HG02571 (cell line): ENCODE data around the gene OBP2B.
"Not testable (repeated sequence)": the region's sequence is repeated elsewhere in the genome, so short reads cannot be mapped to it uniquely, and the experiment has no call there.

Experiments
- ATAC-seq: cut with Tn5 transposase; IDR thresholded peaks from one replicate; pipeline ENCODE4 v1.9.1; 2021; ENCODE audit warnings: mild to moderate bottlenecking, moderate library complexity; ENCODE audit not compliant: unreplicated experiment

Gene OBP2B

GRCh38 chr9:133238851-133239532 is 29.9 kb upstream of the OBP2B start:
- ATAC-seq, result no peak

- no peak for ATAC-seq
Measured at GRCh38 chr9:133238272-133238850, 29.3 kb upstream of the OBP2B start.

GRCh38 chr9:133237035-133237731 is 28.1 kb upstream of the OBP2B start:
- ATAC-seq, result no peak

- not testable (repeated sequence) for ATAC-seq
Measured at GRCh38 chr9:133236291-133237034, 27.4 kb upstream of the OBP2B start.

- no peak for ATAC-seq
Measured at GRCh38 chr9:133235549-133236222, 26.6 kb upstream of the OBP2B start.

- no peak for ATAC-seq
Measured at GRCh38 chr9:133234577-133235322, 25.7 kb upstream of the OBP2B start.

GRCh38 chr9:133233681-133234432 is 24.8 kb upstream of the OBP2B start:
- no peak for ATAC-seq

GRCh38 chr9:133231934-133232568 is 23.0 kb upstream of the OBP2B start:
- not testable (repeated sequence) for ATAC-seq

GRCh38 chr9:133230514-133230913 is 21.5 kb upstream of the OBP2B start:
- not testable (repeated sequence) for ATAC-seq

GRCh38 chr9:133230093-133230492 is 21.0 kb upstream of the OBP2B start:
- no peak for ATAC-seq

- ATAC-seq, result not testable (repeated sequence)
Measured at GRCh38 chr9:133228474-133229193, 19.6 kb upstream of the OBP2B start.

GRCh38 chr9:133227996-133228395 is 18.9 kb upstream of the OBP2B start:
- not testable (repeated sequence) for ATAC-seq

GRCh38 chr9:133227242-133227860 is 18.3 kb upstream of the OBP2B start:
- no peak for ATAC-seq

- no peak for ATAC-seq
Measured at GRCh38 chr9:133226219-133227171, 17.4 kb upstream of the OBP2B start.

GRCh38 chr9:133225171-133226011 is 16.3 kb upstream of the OBP2B start:
- no peak for ATAC-seq

GRCh38 chr9:133224762-133225161 is 15.7 kb upstream of the OBP2B start:
- no peak for ATAC-seq
